H9 (cell line): ENCODE data around the gene TMEM63C. TPM values are rescaled to one million over a fixed set of nuclear protein-coding genes. Genes with fewer than 3 reads are reported as not detected.

Source experiments
- DNase-seq: peaks from one replicate; pipeline ENCODE4 v3.0.0-alpha.2; 2017
- H2AFZ ChIP-seq: one replicate; pipeline ENCODE4 v1.6.1; 2013; ENCODE audit warnings: mild to moderate bottlenecking, low read length, control low read depth, moderate library complexity
- H2AK5ac ChIP-seq: 2 replicates; pipeline ENCODE4 v1.6.1; 2013; ENCODE audit warnings: low read length, control low read depth, mixed read lengths; ENCODE audit not compliant: insufficient read length
- H2BK120ac ChIP-seq: one replicate; pipeline ENCODE4 v1.6.1; 2013; ENCODE audit warnings: low read depth, mild to moderate bottlenecking, low read length, control low read depth, inconsistent platforms; ENCODE audit not compliant: poor library complexity, severe bottlenecking
- H2BK12ac ChIP-seq: 2 replicates; pipeline ENCODE4 v1.6.1; 2013; ENCODE audit warnings: low read length, control low read depth, mixed read lengths, low read depth; ENCODE audit not compliant: insufficient read length
- H2BK15ac ChIP-seq: 2 replicates; pipeline ENCODE4 v1.6.1; 2013; ENCODE audit warnings: low read depth, low read length, control low read depth
- H2BK20ac ChIP-seq: one replicate; pipeline ENCODE4 v1.6.1; 2013; ENCODE audit warnings: low read depth, mild to moderate bottlenecking, low read length, control low read depth, inconsistent platforms; ENCODE audit not compliant: poor library complexity, severe bottlenecking
- H2BK5ac ChIP-seq: 2 replicates; pipeline ENCODE4 v1.6.1; 2013; ENCODE audit warnings: low read length, control low read depth, mixed read lengths; ENCODE audit not compliant: insufficient read length
- H3K14ac ChIP-seq: 2 replicates; pipeline ENCODE4 v1.6.1; 2013; ENCODE audit warnings: low read length, control low read depth; ENCODE audit not compliant: insufficient read depth
- H3K18ac ChIP-seq: 2 replicates; pipeline ENCODE4 v1.6.1; 2013; ENCODE audit warnings: low read depth, mild to moderate bottlenecking, mixed read lengths, low read length, control low read depth; ENCODE audit not compliant: insufficient read length
- H3K23ac ChIP-seq: 2 replicates; pipeline ENCODE4 v1.6.1; 2013; ENCODE audit warnings: low read length, control low read depth, mixed read lengths, low read depth; ENCODE audit not compliant: insufficient read length
- H3K23me2 ChIP-seq: 2 replicates; pipeline ENCODE4 v1.6.1; 2013; ENCODE audit warnings: low read depth, mild to moderate bottlenecking, mixed read lengths, low read length, control low read depth; ENCODE audit not compliant: insufficient read length, poor library complexity, severe bottlenecking
- H3K27ac ChIP-seq: 2 replicates; pipeline ENCODE4 v1.5.1; 2013; ENCODE audit warnings: low read length, control low read depth, mixed read lengths, low read depth; ENCODE audit not compliant: insufficient read length
- H3K27me3 ChIP-seq: 2 replicates; pipeline ENCODE4 v1.6.1; 2013; ENCODE audit warnings: low read length, control low read depth, inconsistent platforms; ENCODE audit not compliant: insufficient read depth
- H3K4ac ChIP-seq: 2 replicates; pipeline ENCODE4 v1.6.1; 2013; ENCODE audit warnings: low read depth, mild to moderate bottlenecking, control low read depth, inconsistent platforms, low read length, moderate library complexity
- H3K4me1 ChIP-seq: 2 replicates; pipeline ENCODE4 v1.6.1; 2013; ENCODE audit warnings: low read length, control low read depth, inconsistent platforms; ENCODE audit not compliant: insufficient read depth
- H3K4me2 ChIP-seq: 2 replicates; pipeline ENCODE4 v1.6.1; 2013; ENCODE audit warnings: low read length, control low read depth, mixed read lengths; ENCODE audit not compliant: insufficient read length, insufficient read depth
- H3K56ac ChIP-seq: 2 replicates; pipeline ENCODE4 v1.6.1; 2013; ENCODE audit warnings: low read depth, mild to moderate bottlenecking, mixed read lengths, low read length, control low read depth; ENCODE audit not compliant: insufficient read length
- H3K79me1 ChIP-seq: 2 replicates; pipeline ENCODE4 v1.6.1; 2013; ENCODE audit warnings: low read depth, mild to moderate bottlenecking, moderate library complexity, low read length, control low read depth, inconsistent platforms; ENCODE audit not compliant: insufficient read depth, poor library complexity, severe bottlenecking
- H3K79me2 ChIP-seq: 2 replicates; pipeline ENCODE4 v1.6.1; 2013; ENCODE audit warnings: low read length, control low read depth, inconsistent platforms; ENCODE audit not compliant: insufficient read depth
- H3K9ac ChIP-seq: 2 replicates; pipeline ENCODE4 v1.6.1; 2013; ENCODE audit warnings: low read length, control low read depth, mixed read lengths; ENCODE audit not compliant: insufficient read length; ENCODE audit errors: extremely low read depth
- H3K9me3 ChIP-seq: one replicate; pipeline ENCODE4 v1.6.1; 2013; ENCODE audit warnings: low read depth, low read length, inconsistent platforms; ENCODE audit not compliant: control insufficient read depth
- H3T11ph ChIP-seq: one replicate; pipeline ENCODE4 v1.6.1; 2013; ENCODE audit warnings: mild to moderate bottlenecking, low read length, control low read depth, inconsistent platforms
- H4K20me1 ChIP-seq: one replicate; pipeline ENCODE4 v1.6.1; 2013; ENCODE audit not compliant: control insufficient read depth, insufficient read length, insufficient read depth
- H4K5ac ChIP-seq: 2 replicates; pipeline ENCODE4 v1.6.1; 2013; ENCODE audit warnings: low read depth, mild to moderate bottlenecking, mixed read lengths, low read length, control low read depth; ENCODE audit not compliant: insufficient read length
- H4K8ac ChIP-seq: replicated peaks from 2 replicates; pipeline ENCODE4 v1.6.1; 2013; ENCODE audit warnings: low read length, control low read depth, mixed read lengths, low read depth; ENCODE audit not compliant: insufficient read length
- H4K91ac ChIP-seq: 2 replicates; pipeline ENCODE4 v1.6.1; 2013; ENCODE audit warnings: low read depth, mild to moderate bottlenecking, moderate library complexity, mixed read lengths, low read length, control low read depth; ENCODE audit not compliant: insufficient read length
- H3K27ac Mint-ChIP-seq, 3 experiments: 2 replicates in 2 of 3; 3 replicates in 1 of 3; pipeline ENCODE4 v1.8.0; 2020 to 2021; ENCODE audit warnings: mixed read lengths in 3 of 3, mild to moderate bottlenecking in 1 of 3, moderate library complexity in 1 of 3
- H3K27me3 Mint-ChIP-seq: 2 replicates; pipeline ENCODE4 v1.8.0; 2021; ENCODE audit warnings: low read depth, mild to moderate bottlenecking, moderate library complexity, mixed read lengths
- H3K36me3 Mint-ChIP-seq, 3 experiments: 2 replicates in 2 of 3; 3 replicates in 1 of 3; pipeline ENCODE4 v1.8.0; 2020 to 2021; ENCODE audit warnings: low read depth in 3 of 3, mixed read lengths in 3 of 3; ENCODE audit not compliant: insufficient read depth in 1 of 3
- H3K4me1 Mint-ChIP-seq, 2 experiments: 2 replicates each; pipeline ENCODE4 v1.8.0; 2020; ENCODE audit warnings: mixed read lengths in 2 of 2
- H3K4me3 Mint-ChIP-seq, 2 experiments: 2 replicates in 1 of 2; 3 replicates in 1 of 2; pipeline ENCODE4 v1.8.0; 2020 to 2021; ENCODE audit warnings: mild to moderate bottlenecking in 2 of 2, mixed read lengths in 2 of 2, moderate library complexity in 1 of 2
- H3K9me3 Mint-ChIP-seq, 2 experiments: 2 replicates in 1 of 2; 3 replicates in 1 of 2; pipeline ENCODE4 v1.8.0; 2020; ENCODE audit warnings: mild to moderate bottlenecking in 2 of 2, mixed read lengths in 2 of 2, moderate library complexity in 1 of 2
- WGBS: extraction: QIAGEN DNeasy Blood & Tissue Kit; methylation state at CpG from one replicate; pipeline ENCODE4 v1.1.7; 2013; ENCODE audit warnings: missing lambda C conversion rate, low lambda C conversion rate, mixed read lengths; ENCODE audit not compliant: insufficient read length; ENCODE audit errors: extremely low coverage; 5-methylcytosine and 5-hydroxymethylcytosine counted together
- total RNA-seq: library from RNA; stranded (reverse); gene quantifications from 2 replicates; pipeline ENCODE4 v1.2.1, GENCODE V29; 2021
- TF ChIP-seq, protein P1 (sequence below): fragments of 200-600 bp; sonication (generic); conservative IDR thresholded peaks from 3 replicates; pipeline ENCODE4 v1.8.0; 2021; ENCODE audit warnings: antibody characterized with exemption, mild to moderate bottlenecking

Gene TMEM63C
- total RNA-seq, 1 experiment from 2014 or later, result 2.2 TPM

GRCh38 chr14:77158882-77159255 lies 22.7 kb upstream of the TMEM63C start:
- H4K8ac ChIP-seq, result no peak overlapping the region
- Mint-ChIP-seq H3K9me3 (peaks cover 0 to 2% of the 10 kb centered on the region in 2 experiments; a peak in 2 of 5 replicates), H3K36me3 (no peaks in the 10 kb centered on the region; a peak in 1 of 7 replicates), H3K27me3 (peaks cover 2% of the 10 kb centered on the region; the same call in 1 of the 2 replicates), H3K4me3 (peak overlapping the region in 1 of 2 experiments; percentile 64; a peak in 3 of 5 replicates), H3K27ac (peak overlapping the region in 1 of 3 experiments; percentile 11; a peak in 1 of 7 replicates), H3K4me1 (peaks cover 22 to 36% of the 10 kb centered on the region in 2 experiments)
- no peak overlapping the region for H2BK20ac ChIP-seq
- H2AK5ac ChIP-seq, result no peak overlapping the region
- H3K4me1 ChIP-seq, result peaks cover 4% of the 10 kb centered on the region; the same call in 1 of the 2 replicates
- H3K23me2 ChIP-seq, result peaks cover 2% of the 10 kb centered on the region
- H4K5ac ChIP-seq, result no peak overlapping the region
- no peak overlapping the region for H2BK12ac ChIP-seq
- H2BK120ac ChIP-seq, result no peak overlapping the region
- no peak overlapping the region for H3T11ph ChIP-seq
- no peak overlapping the region for H3K56ac ChIP-seq
- H3K18ac ChIP-seq, result peak overlapping the region; percentile 20
- no CpG with 5 or more reads among the region's 2 CpGs for WGBS
- H3K23ac ChIP-seq, result no peak overlapping the region
- H3K9ac ChIP-seq, result no peak overlapping the region
- H3K4ac ChIP-seq, result no peak overlapping the region
- DNase-seq, result no peak
- peaks cover 3% of the 10 kb centered on the region for H4K20me1 ChIP-seq
- no peak overlapping the region for H2AFZ ChIP-seq
- no peaks in the 10 kb centered on the region for H3K27me3 ChIP-seq
- no peaks in the 10 kb centered on the region for H3K79me1 ChIP-seq
- H3K14ac ChIP-seq, result no peak overlapping the region
- H3K79me2 ChIP-seq, result no peaks in the 10 kb centered on the region
- H3K4me2 ChIP-seq, result peak overlapping the region; percentile 61
- H3K9me3 ChIP-seq, result no peaks in the 10 kb centered on the region
- H3K27ac ChIP-seq, result no peak overlapping the region
- no peak overlapping the region for H2BK15ac ChIP-seq
- TF ChIP-seq, protein P1, sequence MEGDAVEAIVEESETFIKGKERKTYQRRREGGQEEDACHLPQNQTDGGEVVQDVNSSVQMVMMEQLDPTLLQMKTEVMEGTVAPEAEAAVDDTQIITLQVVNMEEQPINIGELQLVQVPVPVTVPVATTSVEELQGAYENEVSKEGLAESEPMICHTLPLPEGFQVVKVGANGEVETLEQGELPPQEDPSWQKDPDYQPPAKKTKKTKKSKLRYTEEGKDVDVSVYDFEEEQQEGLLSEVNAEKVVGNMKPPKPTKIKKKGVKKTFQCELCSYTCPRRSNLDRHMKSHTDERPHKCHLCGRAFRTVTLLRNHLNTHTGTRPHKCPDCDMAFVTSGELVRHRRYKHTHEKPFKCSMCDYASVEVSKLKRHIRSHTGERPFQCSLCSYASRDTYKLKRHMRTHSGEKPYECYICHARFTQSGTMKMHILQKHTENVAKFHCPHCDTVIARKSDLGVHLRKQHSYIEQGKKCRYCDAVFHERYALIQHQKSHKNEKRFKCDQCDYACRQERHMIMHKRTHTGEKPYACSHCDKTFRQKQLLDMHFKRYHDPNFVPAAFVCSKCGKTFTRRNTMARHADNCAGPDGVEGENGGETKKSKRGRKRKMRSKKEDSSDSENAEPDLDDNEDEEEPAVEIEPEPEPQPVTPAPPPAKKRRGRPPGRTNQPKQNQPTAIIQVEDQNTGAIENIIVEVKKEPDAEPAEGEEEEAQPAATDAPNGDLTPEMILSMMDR, result no peak
- no peak overlapping the region for H4K91ac ChIP-seq
- no peak overlapping the region for H2BK5ac ChIP-seq
